Peyer's patch (tissue), 4 donors: Measurements from ENCODE around the gene NUP107. TPM values are rescaled to one million over a fixed set of nuclear protein-coding genes. Genes with fewer than 3 reads are reported as not detected.

Source experiments
- DNase-seq, 3 donors: peaks; one replicate each; pipeline ENCODE4 v3.0.0-alpha.2; 2017 to 2019
- H3K27ac ChIP-seq, 4 donors: fragments of 200-600 bp; sonication (generic); one replicate each; pipeline ENCODE4 v1.5.1; 2016 to 2019
- H3K27me3 ChIP-seq, 2 donors: fragments of 200-600 bp; sonication (generic); one replicate each; pipeline ENCODE4 v1.5.1; 2019
- H3K36me3 ChIP-seq, 3 donors: fragments of 200-600 bp; sonication (generic); one replicate each; pipeline ENCODE4 v1.5.1; 2016 to 2019
- H3K4me1 ChIP-seq, 4 donors: fragments of 200-600 bp; sonication (generic); one replicate each; pipeline ENCODE4 v1.5.1; 2016 to 2019
- H3K4me3 ChIP-seq, 4 donors: fragments of 200-600 bp; sonication (generic); 1 replicate in 3 of 4; 2 replicates in 1 of 4; pipeline ENCODE4 v1.5.1; 2016 to 2019; ENCODE audit warnings: mild to moderate bottlenecking in 1 of 4
- H3K9me3 ChIP-seq, 4 donors: fragments of 200-600 bp; sonication (generic); one replicate each; pipeline ENCODE4 v1.5.1; 2016 to 2019; ENCODE audit warnings: mild to moderate bottlenecking in 1 of 4
- POLR2A ChIP-seq, 2 donors: fragments of 450-650 bp; IDR thresholded peaks; one replicate each; pipeline ENCODE4 v1.5.1; 2017; ENCODE audit warnings: antibody characterized with exemption in 2 of 2, mild to moderate bottlenecking in 2 of 2, moderate library complexity in 2 of 2
- total RNA-seq, 4 donors: library from RNA; depleted of rRNA; stranded (reverse); fragments of >200 nt; gene quantifications; one replicate each; pipeline ENCODE4 v1.1.0, GENCODE V29; 2016
- TF ChIP-seq, protein P1 (sequence below), 6 experiments: fragments of 450-650 bp in 4 of 6; fragments of 200-600 bp in 2 of 6; sonication (generic) in 1 of 6; IDR thresholded peaks; one replicate each; pipeline ENCODE4 v1.5.1; 2017 to 2019; ENCODE audit warnings: antibody characterized with exemption in 6 of 6, mild to moderate bottlenecking in 3 of 6, moderate library complexity in 1 of 6

The NUP107 gene
- total RNA-seq, 4 donors from 2014 or later: 24.3 to 58.6 (median 36.1) TPM

DNA sequence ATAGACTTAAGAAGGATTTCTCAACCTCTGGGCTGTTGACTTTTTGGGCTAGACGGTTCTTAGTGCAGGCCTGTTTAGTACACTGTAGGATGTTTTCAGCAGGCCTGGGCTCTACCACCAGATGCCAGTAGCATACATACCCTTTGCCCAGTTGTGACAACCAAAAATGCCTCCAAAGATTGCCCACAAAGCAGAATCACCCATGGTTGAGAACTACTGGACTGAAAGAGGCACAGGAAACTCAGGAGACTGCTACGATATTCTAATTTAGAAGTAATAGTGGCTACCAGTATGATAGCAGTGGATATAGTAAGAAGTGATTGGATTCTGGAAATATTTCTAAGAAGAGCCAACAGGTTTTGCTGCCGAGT, 74.6 kb downstream of the NUP107 start:
- H3K27me3 ChIP-seq: no peaks in the 10 kb centered on the region
- no peaks in the 10 kb centered on the region for H3K4me1 ChIP-seq
- H3K36me3 ChIP-seq: peaks cover 0 to 19% (median 0%) of the 10 kb centered on the region in 3 donors
- TF ChIP-seq POLR2A (IDR thresholded peaks at IDR 0.05): no peak
- H3K9me3 ChIP-seq: no peaks in the 10 kb centered on the region
- no peak overlapping the region for H3K27ac ChIP-seq
- H3K4me3 ChIP-seq: no peak overlapping the region
- DNase-seq: no peak

- peaks cover 0 to 24% (median 0%) of the 10 kb centered on the region in 3 donors for H3K36me3 ChIP-seq
- no peaks in the 10 kb centered on the region for H3K27me3 ChIP-seq
- no peak for DNase-seq
- TF ChIP-seq, protein P1, sequence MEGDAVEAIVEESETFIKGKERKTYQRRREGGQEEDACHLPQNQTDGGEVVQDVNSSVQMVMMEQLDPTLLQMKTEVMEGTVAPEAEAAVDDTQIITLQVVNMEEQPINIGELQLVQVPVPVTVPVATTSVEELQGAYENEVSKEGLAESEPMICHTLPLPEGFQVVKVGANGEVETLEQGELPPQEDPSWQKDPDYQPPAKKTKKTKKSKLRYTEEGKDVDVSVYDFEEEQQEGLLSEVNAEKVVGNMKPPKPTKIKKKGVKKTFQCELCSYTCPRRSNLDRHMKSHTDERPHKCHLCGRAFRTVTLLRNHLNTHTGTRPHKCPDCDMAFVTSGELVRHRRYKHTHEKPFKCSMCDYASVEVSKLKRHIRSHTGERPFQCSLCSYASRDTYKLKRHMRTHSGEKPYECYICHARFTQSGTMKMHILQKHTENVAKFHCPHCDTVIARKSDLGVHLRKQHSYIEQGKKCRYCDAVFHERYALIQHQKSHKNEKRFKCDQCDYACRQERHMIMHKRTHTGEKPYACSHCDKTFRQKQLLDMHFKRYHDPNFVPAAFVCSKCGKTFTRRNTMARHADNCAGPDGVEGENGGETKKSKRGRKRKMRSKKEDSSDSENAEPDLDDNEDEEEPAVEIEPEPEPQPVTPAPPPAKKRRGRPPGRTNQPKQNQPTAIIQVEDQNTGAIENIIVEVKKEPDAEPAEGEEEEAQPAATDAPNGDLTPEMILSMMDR (IDR thresholded peaks at IDR 0.05): no peak
- no peak for TF ChIP-seq POLR2A (IDR thresholded peaks at IDR 0.05)
- no peak overlapping the region for H3K4me3 ChIP-seq
- no peak overlapping the region for H3K27ac ChIP-seq
- no peaks in the 10 kb centered on the region for H3K9me3 ChIP-seq
- no peaks in the 10 kb centered on the region for H3K4me1 ChIP-seq
Measured at GRCh38 chr12:68761901-68762630, 75.3 kb downstream of the NUP107 start.

DNA sequence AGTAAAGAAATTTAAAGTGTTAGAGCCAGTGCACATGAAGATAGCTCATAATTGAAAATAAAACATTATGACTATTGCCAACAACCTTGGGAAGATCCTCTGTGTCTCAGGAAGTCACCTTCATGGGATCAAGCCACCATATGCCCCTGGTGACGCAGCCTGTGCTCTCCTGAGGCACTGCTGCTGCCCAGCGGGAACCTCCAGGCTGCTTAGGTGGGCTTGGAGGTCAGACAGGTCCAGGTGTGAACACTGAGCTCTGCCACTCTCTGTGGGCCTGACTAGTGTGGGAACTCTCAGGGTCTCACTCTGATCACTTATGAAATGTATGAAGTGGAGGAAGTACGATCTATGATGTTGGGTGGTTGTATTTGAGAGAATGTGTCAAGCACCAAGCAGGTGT, 75.9 kb downstream of the NUP107 start:
- Histone ChIP-seq H3K36me3 (peaks cover 0 to 24% (median 0%) of the 10 kb centered on the region in 3 donors), H3K9me3 (no peaks in the 10 kb centered on the region), H3K27ac (no peak overlapping the region), H3K27me3 (no peaks in the 10 kb centered on the region), H3K4me1 (no peaks in the 10 kb centered on the region), H3K4me3 (no peak overlapping the region)
- DNase-seq: no peak
- TF ChIP-seq POLR2A (IDR thresholded peaks at IDR 0.05): no peak
- TF ChIP-seq, protein P1 (IDR thresholded peaks at IDR 0.05): no peak

DNA sequence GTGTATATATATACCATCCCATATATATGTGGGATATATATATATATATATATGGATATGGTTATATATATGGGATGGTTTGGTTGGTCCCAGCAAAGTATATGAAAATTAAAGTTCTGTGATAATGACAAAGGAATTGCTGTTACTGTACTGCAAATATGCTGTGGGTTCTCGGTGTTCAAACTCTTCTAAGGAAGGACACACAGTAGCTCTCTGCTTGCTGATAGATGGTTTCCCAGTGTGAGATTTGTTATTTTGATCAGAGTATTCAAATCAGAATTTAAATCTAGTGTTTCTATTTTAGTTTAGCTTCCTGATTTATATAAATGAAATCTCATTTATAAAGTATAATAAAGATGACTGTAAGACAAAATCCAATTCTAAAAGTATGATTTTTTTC, 78.9 kb downstream of the NUP107 start:
- DNase-seq: no peak
- Histone ChIP-seq H3K9me3 (no peaks in the 10 kb centered on the region), H3K4me3 (no peak overlapping the region), H3K27me3 (no peaks in the 10 kb centered on the region), H3K4me1 (no peaks in the 10 kb centered on the region), H3K27ac (no peak overlapping the region), H3K36me3 (peaks cover 0 to 13% (median 0%) of the 10 kb centered on the region in 3 donors)
- no peak for TF ChIP-seq POLR2A (IDR thresholded peaks at IDR 0.05)
- TF ChIP-seq, protein P1 (IDR thresholded peaks at IDR 0.05): no peak

DNA sequence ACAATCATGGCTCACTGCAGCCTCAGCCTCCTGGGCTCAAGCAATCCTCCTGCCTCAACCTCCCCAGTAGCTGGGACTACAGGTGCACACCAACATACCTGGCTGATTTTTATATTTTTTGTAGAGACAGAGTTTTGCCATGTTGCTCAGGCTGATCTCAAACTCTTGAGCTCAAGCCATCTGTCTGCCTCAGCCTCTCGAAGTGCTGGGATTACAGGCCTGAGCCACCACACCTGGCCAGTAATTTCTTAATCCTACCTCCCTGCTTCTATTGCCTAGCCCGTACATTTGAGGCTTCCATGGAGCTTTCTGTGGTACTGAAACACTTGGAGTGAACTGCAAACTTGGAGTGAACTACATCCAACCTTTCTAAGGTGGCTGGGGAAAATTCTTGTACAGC, 79.9 kb downstream of the NUP107 start:
- peaks cover 0 to 12% (median 0%) of the 10 kb centered on the region in 3 donors for H3K36me3 ChIP-seq
- H3K27ac ChIP-seq: no peak overlapping the region
- no peaks in the 10 kb centered on the region for H3K9me3 ChIP-seq
- no peak for DNase-seq
- no peaks in the 10 kb centered on the region for H3K4me1 ChIP-seq
- H3K4me3 ChIP-seq: no peak overlapping the region
- no peaks in the 10 kb centered on the region for H3K27me3 ChIP-seq
- TF ChIP-seq, protein P1 (IDR thresholded peaks at IDR 0.05): no peak
- TF ChIP-seq POLR2A (IDR thresholded peaks at IDR 0.05): no peak

DNA sequence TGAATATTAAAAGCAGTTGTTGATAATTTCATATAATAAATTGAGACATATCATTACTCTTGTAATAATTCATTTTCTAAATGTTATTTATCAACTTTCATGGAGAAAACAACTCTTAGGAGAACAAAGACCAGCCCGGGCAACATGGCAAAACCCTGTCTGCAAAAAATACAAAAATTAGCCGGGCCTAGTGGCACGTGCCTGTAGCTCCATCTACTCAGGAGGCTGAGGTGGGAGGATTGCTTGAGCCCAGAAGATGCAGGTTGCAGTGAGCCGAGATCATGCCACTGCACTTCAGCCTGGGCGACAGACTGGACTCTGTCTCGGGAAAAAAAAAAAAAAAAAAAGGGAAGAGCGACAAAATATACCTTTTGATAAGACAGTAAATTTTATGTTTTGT, 80.4 kb downstream of the NUP107 start:
- Histone ChIP-seq H3K27me3 (no peaks in the 10 kb centered on the region), H3K9me3 (no peaks in the 10 kb centered on the region), H3K4me1 (no peaks in the 10 kb centered on the region), H3K27ac (no peak overlapping the region), H3K36me3 (peaks cover 0 to 12% (median 0%) of the 10 kb centered on the region in 3 donors), H3K4me3 (no peak overlapping the region)
- no peak for TF ChIP-seq POLR2A (IDR thresholded peaks at IDR 0.05)
- TF ChIP-seq, protein P1 (IDR thresholded peaks at IDR 0.05): no peak
- no peak for DNase-seq
